HEK293T (cell line): ENCODE data around the gene NEMF.

ENCODE experiments used
- CTCF ChIA-PET: fragments of 350-600 bp; formaldehyde crosslinking; extraction: SDS; loops from one replicate; lab custom pipeline; 2021; ENCODE audit warnings: antibody characterized with exemption, inconsistent platforms; lab: Yijun Ruan, JAX
- POLR2A ChIA-PET: fragments of 350-600 bp; formaldehyde crosslinking; extraction: SDS; loops from one replicate; lab custom pipeline; 2020; ENCODE audit warnings: antibody characterized with exemption, inconsistent platforms; lab: Yijun Ruan, JAX
- DNase-seq: peaks from one replicate; pipeline ENCODE4 v3.0.0; 2012; ENCODE audit warnings: mixed read lengths; ENCODE audit errors: extremely low spot score
- ARNT ChIP-seq: fragments of 450-650 bp; IDR thresholded peaks from 2 replicates; pipeline ENCODE4 v1.6.1; 2017; ENCODE audit warnings: mild to moderate bottlenecking
- BHLHE40 ChIP-seq: fragments of 450-650 bp; IDR thresholded peaks from 2 replicates; pipeline ENCODE4 v1.6.1; 2016; ENCODE audit warnings: mild to moderate bottlenecking, moderate library complexity, borderline replicate concordance
- CTBP1 ChIP-seq: fragments of 450-650 bp; IDR thresholded peaks from 2 replicates; pipeline ENCODE4 v1.6.1; 2016; ENCODE audit warnings: borderline replicate concordance
- ELF4 ChIP-seq: fragments of 450-650 bp; IDR thresholded peaks from 2 replicates; pipeline ENCODE4 v1.6.1; 2017; ENCODE audit warnings: antibody characterized with exemption
- FOXA1 ChIP-seq: fragments of 450-650 bp; IDR thresholded peaks from 2 replicates; pipeline ENCODE4 v1.6.1; 2016; ENCODE audit warnings: mild to moderate bottlenecking
- FOXK2 ChIP-seq: fragments of 450-650 bp; IDR thresholded peaks from 2 replicates; pipeline ENCODE4 v1.6.1; 2016; ENCODE audit warnings: mild to moderate bottlenecking
- FOXM1 ChIP-seq: fragments of 450-650 bp; IDR thresholded peaks from 2 replicates; pipeline ENCODE4 v1.6.1; 2017; ENCODE audit warnings: mild to moderate bottlenecking, borderline replicate concordance
- HDGF ChIP-seq: fragments of 450-650 bp; IDR thresholded peaks from 2 replicates; pipeline ENCODE4 v1.6.1; 2017; ENCODE audit warnings: antibody characterized with exemption, borderline replicate concordance
- L3MBTL2 ChIP-seq: fragments of 450-650 bp; conservative IDR thresholded peaks from 2 replicates; pipeline ENCODE4 v1.6.1; 2016; ENCODE audit warnings: mild to moderate bottlenecking
- LEF1 ChIP-seq: fragments of 450-650 bp; IDR thresholded peaks from 2 replicates; pipeline ENCODE4 v1.6.1; 2017; ENCODE audit warnings: mild to moderate bottlenecking, borderline replicate concordance
- NFRKB ChIP-seq: fragments of 450-650 bp; IDR thresholded peaks from 2 replicates; pipeline ENCODE4 v1.6.1; 2016; ENCODE audit warnings: mild to moderate bottlenecking, moderate library complexity
- SP1 ChIP-seq: fragments of 450-650 bp; IDR thresholded peaks from 2 replicates; pipeline ENCODE4 v1.6.1; 2017
- SUZ12 ChIP-seq: fragments of 450-650 bp; IDR thresholded peaks from 2 replicates; pipeline ENCODE4 v1.6.1; 2016; ENCODE audit warnings: mild to moderate bottlenecking
- TARDBP ChIP-seq: fragments of 450-650 bp; IDR thresholded peaks from 2 replicates; pipeline ENCODE4 v1.6.1; 2016
- ZNF384 ChIP-seq: fragments of 450-650 bp; IDR thresholded peaks from 2 replicates; pipeline ENCODE4 v1.6.1; 2016
- TF ChIP-seq, protein P1 (sequence below): fragments of 450-650 bp; IDR thresholded peaks from 2 replicates; pipeline ENCODE4 v1.6.1; 2016

Gene NEMF, protein sequence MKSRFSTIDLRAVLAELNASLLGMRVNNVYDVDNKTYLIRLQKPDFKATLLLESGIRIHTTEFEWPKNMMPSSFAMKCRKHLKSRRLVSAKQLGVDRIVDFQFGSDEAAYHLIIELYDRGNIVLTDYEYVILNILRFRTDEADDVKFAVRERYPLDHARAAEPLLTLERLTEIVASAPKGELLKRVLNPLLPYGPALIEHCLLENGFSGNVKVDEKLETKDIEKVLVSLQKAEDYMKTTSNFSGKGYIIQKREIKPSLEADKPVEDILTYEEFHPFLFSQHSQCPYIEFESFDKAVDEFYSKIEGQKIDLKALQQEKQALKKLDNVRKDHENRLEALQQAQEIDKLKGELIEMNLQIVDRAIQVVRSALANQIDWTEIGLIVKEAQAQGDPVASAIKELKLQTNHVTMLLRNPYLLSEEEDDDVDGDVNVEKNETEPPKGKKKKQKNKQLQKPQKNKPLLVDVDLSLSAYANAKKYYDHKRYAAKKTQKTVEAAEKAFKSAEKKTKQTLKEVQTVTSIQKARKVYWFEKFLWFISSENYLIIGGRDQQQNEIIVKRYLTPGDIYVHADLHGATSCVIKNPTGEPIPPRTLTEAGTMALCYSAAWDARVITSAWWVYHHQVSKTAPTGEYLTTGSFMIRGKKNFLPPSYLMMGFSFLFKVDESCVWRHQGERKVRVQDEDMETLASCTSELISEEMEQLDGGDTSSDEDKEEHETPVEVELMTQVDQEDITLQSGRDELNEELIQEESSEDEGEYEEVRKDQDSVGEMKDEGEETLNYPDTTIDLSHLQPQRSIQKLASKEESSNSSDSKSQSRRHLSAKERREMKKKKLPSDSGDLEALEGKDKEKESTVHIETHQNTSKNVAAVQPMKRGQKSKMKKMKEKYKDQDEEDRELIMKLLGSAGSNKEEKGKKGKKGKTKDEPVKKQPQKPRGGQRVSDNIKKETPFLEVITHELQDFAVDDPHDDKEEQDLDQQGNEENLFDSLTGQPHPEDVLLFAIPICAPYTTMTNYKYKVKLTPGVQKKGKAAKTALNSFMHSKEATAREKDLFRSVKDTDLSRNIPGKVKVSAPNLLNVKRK

DNA sequence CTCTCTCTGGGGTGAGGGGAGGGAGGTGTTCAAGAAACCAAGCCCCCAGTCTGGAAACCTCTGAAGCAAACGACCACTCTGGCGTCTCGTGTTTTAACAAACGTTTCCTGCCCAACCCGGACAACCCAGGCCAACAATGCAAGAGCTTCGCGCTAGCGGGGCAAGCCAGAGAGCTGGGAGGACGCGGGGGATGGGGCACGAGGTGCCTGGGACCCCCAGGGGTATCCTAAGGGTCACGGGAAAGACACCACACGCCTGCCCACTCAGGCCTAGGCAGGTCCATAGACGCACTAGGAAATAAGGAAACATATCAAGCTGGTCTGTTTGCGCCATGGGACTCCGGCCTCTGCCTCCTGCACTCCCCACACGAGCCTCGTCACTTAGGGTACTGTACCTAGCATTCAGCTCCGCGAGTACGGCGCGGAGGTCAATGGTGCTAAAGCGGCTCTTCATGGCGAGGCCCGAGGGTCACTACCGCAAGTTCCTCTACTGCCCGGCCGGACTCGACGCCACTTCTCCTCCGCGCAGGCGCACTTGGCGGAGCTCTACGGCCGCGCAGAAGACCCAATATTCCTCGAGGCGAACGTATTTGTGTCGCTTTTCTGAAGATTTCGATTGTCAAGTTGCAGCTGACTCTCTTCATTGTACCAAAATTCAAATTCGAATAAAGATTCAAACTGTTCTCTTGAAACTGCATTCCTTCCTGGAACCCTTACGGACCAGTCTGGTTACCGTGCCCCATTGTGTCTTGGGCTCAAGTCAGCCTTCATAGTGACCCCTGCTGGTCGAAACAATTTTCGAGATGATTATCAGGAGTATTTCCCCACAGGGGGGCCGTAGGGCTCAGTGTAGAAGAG lies at the start of gene NEMF:
NEMF (minus strand) TSS at position 488 of the 857 bp plus-strand sequence; CDS start at position 453, 35 bp downstream.
- CTCF ChIA-PET = interaction anchor here (0.7 to 5.9 kb wide), 7 partner anchors 8 to 283 kb away, joined by 3 to 79 read pairs (median 3); no protein-coding TSS in a partner anchor
- peak; percentile 74 for DNase-seq
- peak; percentile 83 for TF ChIP-seq L3MBTL2
- no peak for TF ChIP-seq ELF4
- POLR2A ChIA-PET = interaction anchor here (0.8 to 4.2 kb wide), 23 partner anchors 8 to 708 kb away, joined by 3 to 57 read pairs (median 4); partner anchors contain the start of genes ARF6, ATL1, KLHDC2 and LRR1

DNA sequence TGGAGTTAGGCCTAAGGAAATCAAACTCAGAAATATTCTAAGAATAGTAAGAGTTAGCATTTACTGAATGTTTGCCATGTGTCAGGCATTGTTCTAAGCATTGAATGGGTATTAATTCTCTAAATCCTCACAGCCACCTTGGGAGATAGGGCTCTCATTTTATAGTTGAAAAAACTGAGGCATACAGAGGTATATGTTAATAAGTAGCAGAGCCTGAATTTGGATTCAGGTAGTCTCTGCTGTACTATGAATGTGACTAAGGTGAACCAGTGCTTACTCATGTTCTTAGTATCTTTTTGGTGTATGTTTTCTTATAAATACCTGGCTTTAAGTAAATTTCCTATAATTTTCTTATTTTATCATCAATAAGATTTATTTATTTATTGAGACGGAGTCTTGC lies 48.4 kb upstream of the NEMF start:
- ChIA-PET POLR2A (no interaction called here), CTCF (interaction anchor here (0.6 kb wide), 1 partner anchor 284 kb away, joined by 3 read pairs; no protein-coding TSS in a partner anchor)
- TF ChIP-seq ZNF384 (no peak), FOXM1 (no peak), CTBP1 (no peak), ELF4 (no peak), L3MBTL2 (no peak), ARNT (no peak), FOXK2 (no peak), SP1 (no peak), NFRKB (no peak), SUZ12 (no peak), LEF1 (no peak), FOXA1 (no peak), BHLHE40 (no peak)
- TF ChIP-seq, protein P1, sequence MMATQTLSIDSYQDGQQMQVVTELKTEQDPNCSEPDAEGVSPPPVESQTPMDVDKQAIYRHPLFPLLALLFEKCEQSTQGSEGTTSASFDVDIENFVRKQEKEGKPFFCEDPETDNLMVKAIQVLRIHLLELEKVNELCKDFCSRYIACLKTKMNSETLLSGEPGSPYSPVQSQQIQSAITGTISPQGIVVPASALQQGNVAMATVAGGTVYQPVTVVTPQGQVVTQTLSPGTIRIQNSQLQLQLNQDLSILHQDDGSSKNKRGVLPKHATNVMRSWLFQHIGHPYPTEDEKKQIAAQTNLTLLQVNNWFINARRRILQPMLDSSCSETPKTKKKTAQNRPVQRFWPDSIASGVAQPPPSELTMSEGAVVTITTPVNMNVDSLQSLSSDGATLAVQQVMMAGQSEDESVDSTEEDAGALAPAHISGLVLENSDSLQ = no peak
- DNase-seq = no peak

DNA sequence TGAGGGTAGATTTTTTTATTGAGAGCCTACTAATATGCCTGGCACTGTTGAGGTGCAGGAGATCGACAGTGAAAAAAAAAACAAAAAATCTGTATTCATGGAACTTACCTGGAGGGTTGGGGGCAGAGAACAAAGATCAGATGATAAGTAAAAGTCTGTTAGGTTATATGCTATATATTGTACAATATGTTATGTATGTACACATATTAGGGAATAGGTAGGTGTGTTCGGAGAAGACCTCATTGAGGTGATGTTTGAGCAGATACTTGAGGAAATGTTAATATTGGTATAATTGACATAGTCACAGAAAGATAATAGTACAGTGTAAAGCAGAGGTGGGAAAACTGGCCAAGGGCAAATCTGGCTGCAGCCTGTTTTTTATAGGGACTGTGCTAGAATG lies 45.9 kb upstream of the NEMF start:
- CTCF ChIA-PET = no interaction called here
- POLR2A ChIA-PET = interaction anchor here (0.7 kb wide), 2 partner anchors 101 to 103 kb away, joined by 3 to 4 read pairs; no protein-coding TSS in a partner anchor
- TF ChIP-seq BHLHE40 (no peak), SUZ12 (no peak), NFRKB (no peak), FOXA1 (no peak), SP1 (no peak), HDGF (no peak), ZNF384 (no peak), L3MBTL2 (no peak), ELF4 (no peak), FOXK2 (no peak), ARNT (no peak), TARDBP (no peak), FOXM1 (no peak)
- TF ChIP-seq, protein P1 = no peak
- DNase-seq = no peak

DNA sequence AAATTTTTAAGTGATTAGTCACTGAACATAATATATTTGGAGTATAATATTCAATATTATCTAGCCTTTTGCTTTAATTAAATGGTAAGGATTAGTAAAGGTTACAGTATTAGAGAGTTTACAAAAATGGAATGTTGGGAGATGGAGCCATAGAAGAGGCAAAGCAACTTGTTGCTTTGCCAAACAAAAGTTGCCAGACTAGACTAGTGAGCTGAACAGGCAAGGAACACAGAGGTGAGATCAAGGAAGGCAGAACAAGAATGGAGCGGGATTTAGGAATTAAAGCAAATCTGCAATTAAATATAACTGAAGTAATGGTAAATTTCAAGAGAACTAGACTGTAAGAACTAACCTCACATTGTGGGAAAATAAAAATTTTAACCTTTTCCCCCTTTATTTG lies 45.4 kb upstream of the NEMF start:
- ChIA-PET CTCF (no interaction called here), POLR2A (interaction anchor here (0.7 to 1.0 kb wide), 2 partner anchors 30 to 103 kb away, joined by 3 to 4 read pairs; no protein-coding TSS in a partner anchor)
- no peak for TF ChIP-seq LEF1
- no peak for TF ChIP-seq FOXM1
- TF ChIP-seq HDGF = no peak
- TF ChIP-seq FOXK2 = no peak
- no peak for TF ChIP-seq ARNT
- no peak for TF ChIP-seq BHLHE40
- no peak for TF ChIP-seq SP1
- TF ChIP-seq L3MBTL2 = no peak
- no peak for TF ChIP-seq FOXA1
- TF ChIP-seq ELF4 = no peak
- TF ChIP-seq, protein P1 = no peak
- TF ChIP-seq TARDBP = no peak
- no peak for TF ChIP-seq CTBP1
- TF ChIP-seq ZNF384 = no peak
- no peak for DNase-seq

DNA sequence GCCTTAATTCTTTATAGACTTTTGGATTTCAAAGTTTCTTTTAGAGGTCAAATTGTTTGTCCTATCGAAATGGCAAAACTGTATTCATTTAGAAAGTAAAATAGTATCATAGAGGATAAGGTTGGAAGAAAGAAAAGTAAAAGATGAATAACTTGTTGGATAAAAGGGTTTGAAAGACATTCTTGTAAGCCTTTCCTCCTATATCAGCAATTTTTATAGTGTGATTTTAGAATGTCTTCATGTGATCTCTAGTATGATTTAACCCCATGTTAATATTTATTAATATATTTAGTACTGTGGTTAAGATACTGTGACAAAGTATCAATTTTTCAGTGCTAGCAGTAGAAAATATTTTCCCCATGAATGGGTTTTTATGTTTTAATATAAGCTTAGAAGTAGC lies 44.8 kb upstream of the NEMF start:
- DNase-seq = no peak
- TF ChIP-seq SP1 = no peak
- no peak for TF ChIP-seq SUZ12
- TF ChIP-seq, protein P1 = no peak
- no peak for TF ChIP-seq FOXA1
- no peak for TF ChIP-seq ZNF384
- TF ChIP-seq ELF4 = no peak
- no peak for TF ChIP-seq ARNT
- TF ChIP-seq BHLHE40 = no peak
- TF ChIP-seq FOXK2 = no peak
- no peak for TF ChIP-seq FOXM1
- TF ChIP-seq CTBP1 = no peak
- TF ChIP-seq LEF1 = no peak
- TF ChIP-seq NFRKB = no peak
- TF ChIP-seq TARDBP = no peak
- no peak for TF ChIP-seq HDGF
- no peak for TF ChIP-seq L3MBTL2
- ChIA-PET CTCF (no interaction called here), POLR2A (interaction anchor here (1.0 kb wide), 1 partner anchor 29 kb away, joined by 4 read pairs; no protein-coding TSS in a partner anchor)
